Gastrocnemius medialis (tissue), 4 donors: ENCODE measurements around the gene PMVK.

Source experiments
- POLR2A ChIP-seq, 2 donors: fragments of 450-650 bp; IDR thresholded peaks; one replicate each; pipeline ENCODE4 v1.6.1; 2017; ENCODE audit warnings: antibody characterized with exemption in 2 of 2, mild to moderate bottlenecking in 2 of 2, moderate library complexity in 2 of 2
- TF ChIP-seq, protein P1 (sequence below), 5 experiments: fragments of 450-650 bp in 3 of 5; fragments of 200-600 bp in 2 of 5; sonication (generic) in 2 of 5; IDR thresholded peaks in 4 of 5; conservative IDR thresholded peaks in 1 of 5; 1 replicate in 4 of 5; 2 replicates in 1 of 5; pipeline ENCODE4 v1.5.1; 2016 to 2019; ENCODE audit warnings: antibody characterized with exemption in 5 of 5, mild to moderate bottlenecking in 3 of 5, moderate library complexity in 3 of 5

DNA sequence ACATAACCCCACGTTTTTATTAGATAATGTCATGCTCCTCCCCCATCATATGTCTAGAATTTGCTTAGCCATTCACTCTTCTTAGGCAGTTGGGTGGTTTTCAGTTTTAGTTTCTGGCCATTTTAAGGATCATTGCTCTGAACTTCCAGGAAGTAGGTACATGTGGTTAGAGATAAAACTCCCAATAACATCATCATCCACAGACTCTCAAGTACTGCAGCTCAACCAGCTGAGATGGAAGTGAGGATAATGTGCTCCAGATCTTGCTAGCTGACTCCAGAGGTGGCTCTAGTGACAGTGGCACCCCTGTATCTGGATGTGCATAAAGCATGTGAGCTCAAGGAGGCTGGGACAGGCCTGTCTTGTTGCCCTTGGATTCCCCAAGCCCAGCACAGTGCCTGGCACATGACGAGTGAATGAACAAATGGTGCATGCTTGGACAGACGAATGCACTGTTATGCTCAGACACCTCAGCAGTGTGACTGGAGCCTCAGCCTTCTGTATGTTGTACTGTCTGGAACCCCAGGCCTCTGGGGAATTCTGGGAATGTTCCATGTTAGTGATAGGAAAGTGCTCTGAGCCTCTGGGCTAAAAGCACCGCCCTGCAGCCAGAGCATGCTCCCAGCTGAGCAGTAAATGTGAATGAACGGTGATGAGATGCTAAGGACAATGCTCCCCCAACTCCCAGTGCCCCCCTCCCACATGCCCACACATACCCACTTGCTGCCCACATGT lies 50.1 kb downstream of the PMVK start:
- TF ChIP-seq, protein P1, sequence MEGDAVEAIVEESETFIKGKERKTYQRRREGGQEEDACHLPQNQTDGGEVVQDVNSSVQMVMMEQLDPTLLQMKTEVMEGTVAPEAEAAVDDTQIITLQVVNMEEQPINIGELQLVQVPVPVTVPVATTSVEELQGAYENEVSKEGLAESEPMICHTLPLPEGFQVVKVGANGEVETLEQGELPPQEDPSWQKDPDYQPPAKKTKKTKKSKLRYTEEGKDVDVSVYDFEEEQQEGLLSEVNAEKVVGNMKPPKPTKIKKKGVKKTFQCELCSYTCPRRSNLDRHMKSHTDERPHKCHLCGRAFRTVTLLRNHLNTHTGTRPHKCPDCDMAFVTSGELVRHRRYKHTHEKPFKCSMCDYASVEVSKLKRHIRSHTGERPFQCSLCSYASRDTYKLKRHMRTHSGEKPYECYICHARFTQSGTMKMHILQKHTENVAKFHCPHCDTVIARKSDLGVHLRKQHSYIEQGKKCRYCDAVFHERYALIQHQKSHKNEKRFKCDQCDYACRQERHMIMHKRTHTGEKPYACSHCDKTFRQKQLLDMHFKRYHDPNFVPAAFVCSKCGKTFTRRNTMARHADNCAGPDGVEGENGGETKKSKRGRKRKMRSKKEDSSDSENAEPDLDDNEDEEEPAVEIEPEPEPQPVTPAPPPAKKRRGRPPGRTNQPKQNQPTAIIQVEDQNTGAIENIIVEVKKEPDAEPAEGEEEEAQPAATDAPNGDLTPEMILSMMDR (IDR thresholded peaks at IDR 0.05 in 4 of 5, conservative IDR thresholded peaks at IDR 0.05 in 1 of 5): no peak
- no peak for TF ChIP-seq POLR2A (IDR thresholded peaks at IDR 0.05)
